NCI-H524 treated with DMSO at 0.1 percent for 48 hours (cell line): ENCODE data around the gene COMMD6.

Source experiments
- DNase-seq: peaks from one replicate; lab custom pipeline; 2025; lab: John Stamatoyannopoulos, UW

The COMMD6 gene

GRCh38 chr13:75521956-75522355 lies 15.7 kb downstream of the COMMD6 start:
- no peak for DNase-seq

GRCh38 chr13:75518439-75519088 lies 19.1 kb downstream of the COMMD6 start:
- no peak for DNase-seq

GRCh38 chr13:75514080-75514995 lies 23.3 kb downstream of the COMMD6 start:
- no peak for DNase-seq

GRCh38 chr13:75513271-75513670 lies 24.4 kb downstream of the COMMD6 start:
- DNase-seq: no peak

GRCh38 chr13:75512253-75512652 lies 25.4 kb downstream of the COMMD6 start:
- no peak for DNase-seq

- DNase-seq: no peak
Observed at GRCh38 chr13:75511051-75511625, 26.5 kb downstream of the COMMD6 start.

GRCh38 chr13:75508002-75508548 lies 29.6 kb downstream of the COMMD6 start:
- DNase-seq: no peak

- DNase-seq: no peak
Observed at GRCh38 chr13:75507027-75508001, 30.3 kb downstream of the COMMD6 start.

GRCh38 chr13:75506018-75506417 lies 31.6 kb downstream of the COMMD6 start:
- no peak for DNase-seq

GRCh38 chr13:75505327-75505726 lies 32.3 kb downstream of the COMMD6 start:
- DNase-seq: peak; percentile 27

GRCh38 chr13:75495938-75496337 lies 41.7 kb downstream of the COMMD6 start:
- no peak for DNase-seq

- DNase-seq: no peak
Observed at GRCh38 chr13:75494491-75494890, 43.1 kb downstream of the COMMD6 start.

GRCh38 chr13:75493156-75493555 lies 44.5 kb downstream of the COMMD6 start:
- DNase-seq: no peak

GRCh38 chr13:75492389-75492788 lies 45.3 kb downstream of the COMMD6 start:
- no peak for DNase-seq

GRCh38 chr13:75491376-75491775 lies 46.3 kb downstream of the COMMD6 start:
- DNase-seq: no peak

GRCh38 chr13:75489502-75490263 lies 48.0 kb downstream of the COMMD6 start:
- DNase-seq: no peak

- DNase-seq: no peak
Observed at GRCh38 chr13:75486146-75487062, 51.2 kb downstream of the COMMD6 start.

GRCh38 chr13:75485286-75486062 lies 52.2 kb downstream of the COMMD6 start:
- DNase-seq: no peak

- DNase-seq: no peak
Observed at GRCh38 chr13:75482820-75483079, 54.9 kb downstream of the COMMD6 start.
